ENCODE measurements around the gene EFCAB11.

DNA sequence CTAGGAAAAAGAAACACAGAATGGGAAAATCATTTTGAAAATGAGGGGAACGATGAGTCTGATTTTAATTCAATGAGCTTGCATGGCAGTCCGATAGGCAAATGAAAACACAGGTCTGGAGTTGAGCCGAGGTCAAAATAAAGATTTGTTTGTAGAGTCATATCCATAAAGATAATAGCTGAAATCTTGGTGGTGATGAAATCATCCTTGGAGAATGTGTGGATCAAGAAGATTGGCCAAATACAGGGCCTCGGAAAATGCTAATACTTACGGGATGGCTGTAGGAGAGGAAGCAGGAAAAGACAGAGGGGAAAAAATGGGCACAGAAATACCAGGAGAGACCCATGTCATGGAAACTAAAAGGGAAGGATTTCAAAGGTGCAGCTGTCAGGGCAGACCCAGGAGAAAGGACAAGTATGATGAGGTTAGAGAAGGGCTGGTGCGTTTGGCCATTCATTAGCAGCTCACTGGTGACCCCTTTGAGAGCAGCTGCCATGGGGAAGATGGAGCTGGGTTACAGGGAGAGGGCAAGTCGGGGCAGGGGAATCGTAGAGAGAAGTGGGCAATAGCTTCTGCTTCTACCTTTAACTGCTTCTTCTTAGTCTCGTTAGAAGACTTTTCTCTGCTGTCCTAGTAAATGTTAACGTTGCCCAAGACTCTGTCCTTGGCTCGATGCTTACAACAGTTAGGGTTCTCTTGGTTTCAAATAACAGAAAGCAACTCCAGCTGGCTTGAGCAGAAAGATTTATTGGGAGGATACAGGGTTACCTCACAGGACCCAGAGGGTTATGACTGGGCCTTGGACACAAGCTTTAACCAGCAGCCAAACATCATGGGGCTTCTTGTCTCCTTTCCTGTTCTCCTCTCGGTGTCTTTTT, 161.8 kb downstream of the EFCAB11 start:
- TF ChIP-seq, protein P1, sequence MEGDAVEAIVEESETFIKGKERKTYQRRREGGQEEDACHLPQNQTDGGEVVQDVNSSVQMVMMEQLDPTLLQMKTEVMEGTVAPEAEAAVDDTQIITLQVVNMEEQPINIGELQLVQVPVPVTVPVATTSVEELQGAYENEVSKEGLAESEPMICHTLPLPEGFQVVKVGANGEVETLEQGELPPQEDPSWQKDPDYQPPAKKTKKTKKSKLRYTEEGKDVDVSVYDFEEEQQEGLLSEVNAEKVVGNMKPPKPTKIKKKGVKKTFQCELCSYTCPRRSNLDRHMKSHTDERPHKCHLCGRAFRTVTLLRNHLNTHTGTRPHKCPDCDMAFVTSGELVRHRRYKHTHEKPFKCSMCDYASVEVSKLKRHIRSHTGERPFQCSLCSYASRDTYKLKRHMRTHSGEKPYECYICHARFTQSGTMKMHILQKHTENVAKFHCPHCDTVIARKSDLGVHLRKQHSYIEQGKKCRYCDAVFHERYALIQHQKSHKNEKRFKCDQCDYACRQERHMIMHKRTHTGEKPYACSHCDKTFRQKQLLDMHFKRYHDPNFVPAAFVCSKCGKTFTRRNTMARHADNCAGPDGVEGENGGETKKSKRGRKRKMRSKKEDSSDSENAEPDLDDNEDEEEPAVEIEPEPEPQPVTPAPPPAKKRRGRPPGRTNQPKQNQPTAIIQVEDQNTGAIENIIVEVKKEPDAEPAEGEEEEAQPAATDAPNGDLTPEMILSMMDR (IDR thresholded peaks at IDR 0.05), result no peak
- no peak for TF ChIP-seq POLR2A (IDR thresholded peaks at IDR 0.05)
